A549 (cell line): Measurements from ENCODE around the gene TGFB1. TPM values are rescaled to one million over a fixed set of nuclear protein-coding genes. Genes with fewer than 3 reads are reported as not detected.

Experiments used
- ATAC-seq, 2 experiments: fragments of 200-7000 bp in 1 of 2; fragments of >200 bp in 1 of 2; cut with Nextera tagmentation in 1 of 2; cut with Tn5 transposase in 1 of 2; 3 replicates each; pipeline versions ENCODE4 v1.8.0 to v1.9.1; 2018 to 2020; ENCODE audit warnings: mild to moderate bottlenecking in 1 of 2, moderate library complexity in 1 of 2
- CTCF ChIA-PET: fragments of 300-600 bp; sonication (Branson Sonifier 250); formaldehyde crosslinking; extraction: SDS; loops from one replicate; lab custom pipeline; 2021; ENCODE audit warnings: antibody characterized with exemption, inconsistent platforms; lab: Yijun Ruan, JAX
- POLR2A ChIA-PET: fragments of 350-600 bp; formaldehyde crosslinking; extraction: SDS; loops from one replicate; lab custom pipeline; 2021; ENCODE audit warnings: antibody characterized with exemption, inconsistent platforms; lab: Yijun Ruan, JAX
- DNase-seq, 2 experiments: peaks; one replicate each; pipeline versions ENCODE4 v3.0.0 to v3.0.0-alpha.2; 2011 to 2016; ENCODE audit warnings: low read depth in 1 of 2, low spot score in 1 of 2
- FAIRE-seq: peaks from 2 replicates; lab custom pipeline; 2011; peaks lifted over from hg19 to GRCh38; lab: Jason Lieb, UNC
- H3K27ac ChIP-seq, 2 experiments: fragments of >200 bp; sonication (Bioruptor Twin); formaldehyde crosslinking; 3 replicates each; pipeline ENCODE4 v1.5.1; 2016 to 2017
- H3K4me1 ChIP-seq: fragments of >200 bp; sonication (Bioruptor Twin); formaldehyde crosslinking; 3 replicates; pipeline ENCODE4 v1.6.1; 2016
- H3K4me2 ChIP-seq: fragments of >200 bp; sonication (Bioruptor Twin); formaldehyde crosslinking; 3 replicates; pipeline ENCODE4 v1.6.1; 2016
- H3K4me3 ChIP-seq: fragments of >200 bp; sonication (Bioruptor Twin); formaldehyde crosslinking; 3 replicates; pipeline ENCODE4 v1.5.1; 2016
- H3K9me3 ChIP-seq: fragments of >200 bp; sonication (Bioruptor Twin); formaldehyde crosslinking; 3 replicates; pipeline ENCODE4 v1.6.1; 2016
- ESRRA ChIP-seq: fragments of 150-350 bp; IDR thresholded peaks from 2 replicates; pipeline ENCODE4 v1.6.1; 2014; ENCODE audit warnings: mild to moderate bottlenecking, low read length, borderline replicate concordance
- FOSL2 ChIP-seq, 2 experiments: fragments of 450-650 bp in 1 of 2; fragments of >200 bp in 1 of 2; sonication (Bioruptor Twin) in 1 of 2; formaldehyde crosslinking; IDR thresholded peaks; 2 replicates each; pipeline versions ENCODE4 v1.5.0 to v1.6.1; 2016 to 2020; ENCODE audit warnings: mild to moderate bottlenecking in 1 of 2, moderate library complexity in 1 of 2
- HOXB5 ChIP-seq: fragments of 250-450 bp; sonication (Bioruptor Pico); IDR thresholded peaks from 2 replicates; pipeline ENCODE4 v1.5.0; 2020; ENCODE audit warnings: mild to moderate bottlenecking, moderate library complexity
- JUN ChIP-seq, 2 experiments: fragments of >200 bp; sonication (Bioruptor Twin); formaldehyde crosslinking; IDR thresholded peaks; 2 replicates in 1 of 2; 3 replicates in 1 of 2; pipeline ENCODE4 v1.6.1; 2016 to 2017
- JUNB ChIP-seq: fragments of >200 bp; sonication (Bioruptor Twin); formaldehyde crosslinking; IDR thresholded peaks from 2 replicates; pipeline ENCODE4 v1.6.1; 2016
- KDM1A ChIP-seq: fragments of 200-600 bp; sonication (generic); IDR thresholded peaks from 2 replicates; pipeline ENCODE4 v1.6.1; 2016; ENCODE audit warnings: low read depth, mild to moderate bottlenecking
- MAFK ChIP-seq: fragments of 450-650 bp; IDR thresholded peaks from 2 replicates; pipeline ENCODE4 v1.6.1; 2014; ENCODE audit not compliant: partially characterized antibody
- RAD21 ChIP-seq, 2 experiments: fragments of >200 bp in 1 of 2; sonication (Bioruptor Twin) in 1 of 2; formaldehyde crosslinking in 1 of 2; IDR thresholded peaks in 1 of 2; conservative IDR thresholded peaks in 1 of 2; 2 replicates in 1 of 2; 3 replicates in 1 of 2; pipeline ENCODE4 v1.6.1; 2012 to 2018; ENCODE audit warnings: inconsistent platforms in 1 of 2
- ZNF302 ChIP-seq: fragments of 250-450 bp; sonication (Bioruptor Pico); IDR thresholded peaks from 2 replicates; pipeline ENCODE4 v1.9.0; 2021; ENCODE audit warnings: inconsistent platforms, mild to moderate bottlenecking, moderate library complexity
- WGBS: methylation state at CpG from one replicate; pipeline ENCODE4 v1.1.6; 2017; ENCODE audit errors: missing lambda C conversion rate; 5-methylcytosine and 5-hydroxymethylcytosine counted together
- polyA plus RNA-seq, 4 experiments: library from polyadenylated mRNA; depleted of rRNA in 3 of 4; stranded (reverse); fragments of >200 nt; fragmentation: RNase III in 1 of 4; extraction: RNeasy Plus Mini Kit Qiagen cat#74134 plus additional on column Dnase treatment in 1 of 4; gene quantifications; 2 replicates in 3 of 4; 3 replicates in 1 of 4; pipeline ENCODE4 v1.2.3, GENCODE V29; 2011 to 2017
- TF ChIP-seq, protein P1 (sequence below): fragments of 450-650 bp; IDR thresholded peaks from 2 replicates; pipeline ENCODE4 v1.6.1; 2014; ENCODE audit warnings: antibody characterized with exemption

TGFB1 gene
- polyA plus RNA-seq, 2 of the 4 experiments (the other 2 are of a cell fraction) = 6.0 to 83.2 TPM

DNA sequence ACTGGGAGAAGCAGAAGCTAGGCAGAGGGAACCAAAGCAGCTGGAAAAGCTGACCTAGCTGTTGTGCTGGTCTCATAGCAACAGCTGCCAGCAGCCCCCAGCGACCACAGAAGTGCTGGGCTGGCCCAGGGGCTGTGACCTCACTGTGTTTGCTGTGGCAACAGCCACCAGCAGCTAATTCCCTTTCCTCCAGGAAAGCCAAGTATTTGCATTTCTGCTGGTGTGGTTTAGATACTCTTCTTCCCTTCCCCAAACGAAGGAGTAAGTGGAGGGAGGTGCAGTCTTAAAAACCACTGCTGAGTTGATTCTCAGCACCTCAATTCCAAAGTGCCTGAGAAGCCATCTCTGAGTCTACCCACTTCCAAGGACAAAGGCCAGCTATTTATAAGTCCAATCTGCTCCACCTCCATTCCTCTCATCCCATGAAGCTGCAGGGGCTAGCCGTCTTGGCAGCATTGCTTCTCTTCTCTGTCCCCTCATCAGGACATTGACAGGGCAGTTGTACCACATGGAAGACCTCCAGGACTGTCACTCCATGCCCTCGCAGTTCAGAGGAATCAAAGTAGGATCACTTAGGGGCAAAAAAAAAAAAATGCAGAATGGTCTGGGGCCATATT is 55.3 kb downstream of the TGFB1 start:
- no peaks in the 10 kb centered on the region for H3K4me1 ChIP-seq
- ATAC-seq (peak; percentile 28 to 54; a peak in 4 of 6 replicates), DNase-seq (no peak), FAIRE-seq (no peak)
- 86% methylated on average over 4 of the region's 4 CpGs for WGBS
- ChIA-PET CTCF (interaction anchor here (0.6 to 29.1 kb wide), 12 partner anchors 4 to 364 kb away, joined by 3 to 598 read pairs (median 12); partner anchors contain the start of genes CCDC97 and HNRNPUL1), POLR2A (interaction anchor here (0.5 to 1.1 kb wide), 3 partner anchors 13 to 36 kb away, joined by 3 read pairs; partner anchors contain the start of gene HNRNPUL1)
- no peak overlapping the region for H3K27ac ChIP-seq
- no peak overlapping the region for H3K4me3 ChIP-seq
- H3K9me3 ChIP-seq = no peaks in the 10 kb centered on the region
- TF ChIP-seq MAFK (peak; percentile 11), FOSL2 (IDR thresholded peaks at IDR 0.05) (no peak), FOSL2 (CRISPR knock-in tag; IDR thresholded peaks at IDR 0.05) (no peak)
- no peak overlapping the region for H3K4me2 ChIP-seq

DNA sequence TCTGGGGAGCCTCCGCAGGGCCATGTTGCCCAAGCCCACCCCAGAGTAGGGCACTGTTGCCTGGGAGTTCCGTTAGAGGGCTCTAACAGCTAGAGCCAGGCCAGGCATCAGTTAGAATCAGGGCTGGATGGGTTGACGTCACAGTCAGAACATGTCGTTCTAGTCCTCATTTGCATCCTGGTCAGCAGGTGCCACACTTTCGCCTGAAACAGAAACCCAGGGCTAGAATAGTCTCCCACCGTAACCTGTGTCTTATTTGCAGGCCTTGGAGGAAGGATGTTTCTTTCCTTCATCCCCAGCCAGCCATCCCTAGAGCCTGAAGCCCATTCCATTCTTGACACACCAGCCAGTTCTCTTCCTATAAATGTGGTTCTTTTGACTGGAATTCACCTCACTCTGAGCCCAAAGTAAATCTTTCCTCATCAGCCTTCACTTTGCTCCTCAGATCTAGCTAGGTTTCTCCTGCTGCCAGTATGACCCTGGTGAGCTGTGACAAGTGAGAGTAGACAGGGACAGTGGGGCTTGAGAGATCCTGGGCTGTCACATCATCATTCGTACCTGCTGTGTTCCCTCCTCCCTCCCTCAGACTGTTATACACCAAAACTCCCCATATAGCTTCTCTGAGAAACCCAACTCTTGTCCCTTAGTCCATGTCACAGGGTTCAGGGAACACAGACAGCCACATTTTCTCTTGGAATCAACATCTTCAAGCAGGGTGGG is 55.9 kb downstream of the TGFB1 start:
- TF ChIP-seq RAD21 (conservative IDR thresholded peaks at IDR 0.05 in 1 of 2, IDR thresholded peaks at IDR 0.05 in 1 of 2) (no peak), HOXB5 (CRISPR knock-in tag) (no peak)
- TF ChIP-seq, protein P1, sequence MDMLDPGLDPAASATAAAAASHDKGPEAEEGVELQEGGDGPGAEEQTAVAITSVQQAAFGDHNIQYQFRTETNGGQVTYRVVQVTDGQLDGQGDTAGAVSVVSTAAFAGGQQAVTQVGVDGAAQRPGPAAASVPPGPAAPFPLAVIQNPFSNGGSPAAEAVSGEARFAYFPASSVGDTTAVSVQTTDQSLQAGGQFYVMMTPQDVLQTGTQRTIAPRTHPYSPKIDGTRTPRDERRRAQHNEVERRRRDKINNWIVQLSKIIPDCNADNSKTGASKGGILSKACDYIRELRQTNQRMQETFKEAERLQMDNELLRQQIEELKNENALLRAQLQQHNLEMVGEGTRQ = 0 out of 2 replicates have a peak, but pooled peaks have one; percentile 2
- TF ChIP-seq, all 56 proteins: peak for 1
- POLR2A ChIA-PET = interaction anchor here (0.5 to 1.1 kb wide), 4 partner anchors 12 to 72 kb away, joined by 3 read pairs; partner anchors contain the start of gene HNRNPUL1
- CTCF ChIA-PET = interaction anchor here (0.8 to 29.1 kb wide), 12 partner anchors 5 to 91 kb away, joined by 3 to 598 read pairs (median 12); partner anchors contain the start of genes CCDC97 and HNRNPUL1

DNA sequence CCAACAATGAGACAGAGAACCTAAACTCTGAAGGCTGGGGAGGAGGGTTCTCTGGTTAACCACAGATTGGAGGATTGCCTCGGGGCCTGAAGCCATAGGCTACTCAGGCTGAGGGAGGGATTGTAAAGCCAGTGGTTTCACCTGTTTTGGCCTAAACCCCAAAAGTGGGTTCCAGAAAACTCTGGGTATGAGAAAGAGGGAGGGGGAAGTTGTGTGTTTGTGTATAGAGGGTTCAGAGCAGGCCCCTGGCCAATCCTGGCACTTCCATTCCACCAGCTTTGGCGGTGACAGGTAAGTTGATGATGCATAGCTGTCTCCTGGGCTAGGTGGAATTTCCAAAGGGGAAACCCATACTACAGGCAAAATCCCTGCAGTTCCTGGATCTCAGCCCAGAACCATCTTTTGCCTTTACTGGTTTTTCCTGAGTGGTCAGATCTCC is 57.3 kb downstream of the TGFB1 start:
- ATAC-seq (no peak), DNase-seq (no peak)
- TF ChIP-seq RAD21 (conservative IDR thresholded peaks at IDR 0.05 in 1 of 2, IDR thresholded peaks at IDR 0.05 in 1 of 2) (no peak), JUN (IDR thresholded peaks at IDR 0.05) (0 out of 5 replicates have a peak, but pooled peaks of 1 of the 2 experiments have one; percentile 6), FOSL2 (IDR thresholded peaks at IDR 0.05) (no peak), FOSL2 (CRISPR knock-in tag; IDR thresholded peaks at IDR 0.05) (no peak), KDM1A (no peak)

More for the DNA sequence above, 55.9 kb downstream of the TGFB1 start:
- Histone ChIP-seq H3K27ac (no peak overlapping the region), H3K4me2 (no peak overlapping the region), H3K9me3 (no peaks in the 10 kb centered on the region), H3K4me3 (no peak overlapping the region), H3K4me1 (no peaks in the 10 kb centered on the region)
- 88% methylated on average over 7 of the region's 7 CpGs for whole genome bisulfite sequencing
- FAIRE-seq = peak; percentile 68
- no peak; a peak in 2 of 6 replicates for ATAC-seq
- no peak for DNase-seq

DNA sequence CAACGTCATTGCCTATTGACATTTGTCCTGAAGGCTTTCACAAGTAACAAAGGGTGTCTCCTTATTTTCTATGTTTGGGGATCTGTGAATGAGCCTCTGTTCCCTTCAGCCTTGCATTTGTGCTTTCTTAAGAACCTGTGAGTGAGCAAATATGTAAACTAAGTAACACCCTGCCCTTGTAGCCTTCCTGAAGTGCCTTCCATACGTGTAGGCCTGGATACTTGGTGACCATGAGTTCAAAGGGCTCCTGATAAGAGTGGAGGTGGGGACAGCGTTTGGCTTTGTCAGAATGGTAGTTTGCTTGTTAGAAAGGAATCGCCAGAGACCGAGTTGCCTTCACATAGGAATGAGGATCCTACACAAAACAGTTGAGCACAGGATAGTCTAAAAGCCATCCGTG is 58.2 kb downstream of the TGFB1 start:
- FAIRE-seq = no peak
- POLR2A ChIA-PET = interaction anchor here (0.7 kb wide), 1 partner anchor 13 kb away, joined by 3 read pairs; no protein-coding TSS in a partner anchor
- TF ChIP-seq ZNF302 (CRISPR knock-in tag) = no peak
- TF ChIP-seq JUN (IDR thresholded peaks at IDR 0.05) = 0 out of 5 replicates have a peak, but pooled peaks of 1 of the 2 experiments have one; percentile 6
- no peak for TF ChIP-seq ESRRA
- no peak for TF ChIP-seq JUNB
- TF ChIP-seq, all 56 proteins: peak for 1

More for the DNA sequence above, 57.3 kb downstream of the TGFB1 start:
- CTCF ChIA-PET = interaction anchor here (1.4 to 29.1 kb wide), 5 partner anchors 6 to 90 kb away, joined by 4 to 598 read pairs (median 280); partner anchors contain the start of gene CCDC97
- Histone ChIP-seq H3K9me3 (no peaks in the 10 kb centered on the region), H3K27ac (no peak overlapping the region), H3K4me2 (no peak overlapping the region), H3K4me1 (no peaks in the 10 kb centered on the region), H3K4me3 (no peak overlapping the region)
- no peak for FAIRE-seq
- WGBS = 91% methylated on average over 2 of the region's 2 CpGs
- POLR2A ChIA-PET = no interaction called here

More for the DNA sequence above, 58.2 kb downstream of the TGFB1 start:
- no peaks in the 10 kb centered on the region for H3K9me3 ChIP-seq
- ATAC-seq (no peak), DNase-seq (no peak)
- no peak overlapping the region for H3K4me2 ChIP-seq
- H3K4me3 ChIP-seq = no peak overlapping the region
- no peaks in the 10 kb centered on the region for H3K4me1 ChIP-seq
- no peak overlapping the region for H3K27ac ChIP-seq
- CTCF ChIA-PET = interaction anchor here (1.2 to 29.1 kb wide), 5 partner anchors 7 to 89 kb away, joined by 3 to 598 read pairs (median 280); partner anchors contain the start of gene CCDC97
- WGBS = 89% methylated on average over 6 of the region's 6 CpGs
